WERI-Rb-1 (cell line): ENCODE results near the gene HLA-DPA1.

ENCODE experiments used
- DNase-seq: peaks from one replicate; pipeline ENCODE4 v3.0.0-alpha.2; 2020
- H3K27ac ChIP-seq: fragments of 250-450 bp; sonication (Bioruptor Pico); 2 replicates; pipeline ENCODE4 v1.5.1; 2020; ENCODE audit warnings: mild to moderate bottlenecking, moderate library complexity
- H3K27me3 ChIP-seq: fragments of 250-450 bp; sonication (Bioruptor Pico); 2 replicates; pipeline ENCODE4 v1.5.1; 2021; ENCODE audit warnings: mild to moderate bottlenecking, low read depth, moderate library complexity; ENCODE audit not compliant: insufficient read depth, severe bottlenecking
- H3K36me3 ChIP-seq: fragments of 250-450 bp; sonication (Bioruptor Pico); 2 replicates; pipeline ENCODE4 v1.5.1; 2020; ENCODE audit warnings: mild to moderate bottlenecking, moderate library complexity
- H3K4me3 ChIP-seq: 2 replicates; pipeline ENCODE4 v1.5.1; 2011; ENCODE audit warnings: low read depth, mild to moderate bottlenecking, control low read depth, low read length
- H3K9me3 ChIP-seq: fragments of 250-450 bp; sonication (Bioruptor Pico); 2 replicates; pipeline ENCODE4 v1.5.1; 2021; ENCODE audit warnings: mild to moderate bottlenecking, moderate library complexity; ENCODE audit not compliant: severe bottlenecking
- CTCF ChIP-seq: IDR thresholded peaks from 2 replicates; pipeline ENCODE4 v1.5.1; 2011; ENCODE audit warnings: low read depth, mild to moderate bottlenecking, control low read depth, inconsistent platforms, low read length

Gene HLA-DPA1

GRCh38 chr6:33116841-33117711, 43.6 kb upstream of the HLA-DPA1 start:
- Histone ChIP-seq H3K9me3 (no peaks in the 10 kb centered on the region), H3K4me3 (peak overlapping the region; percentile 29), H3K27me3 (no peaks in the 10 kb centered on the region), H3K27ac (no peak overlapping the region), H3K36me3 (no peaks in the 10 kb centered on the region)
- no peak for TF ChIP-seq CTCF
- DNase-seq = peak; percentile 33

- no peak overlapping the region for H3K27ac ChIP-seq
- no peaks in the 10 kb centered on the region for H3K9me3 ChIP-seq
- peak overlapping the region; percentile 29 for H3K4me3 ChIP-seq
- no peaks in the 10 kb centered on the region for H3K27me3 ChIP-seq
- DNase-seq = peak; percentile 45
- no peaks in the 10 kb centered on the region for H3K36me3 ChIP-seq
- TF ChIP-seq CTCF = no peak
Observed at GRCh38 chr6:33116417-33116816, 43.0 kb upstream of the HLA-DPA1 start.

GRCh38 chr6:33114406-33114805, 41.0 kb upstream of the HLA-DPA1 start:
- TF ChIP-seq CTCF = no peak
- no peaks in the 10 kb centered on the region for H3K36me3 ChIP-seq
- H3K27ac ChIP-seq = no peak overlapping the region
- H3K9me3 ChIP-seq = no peaks in the 10 kb centered on the region
- no peak overlapping the region for H3K4me3 ChIP-seq
- no peak for DNase-seq
- no peaks in the 10 kb centered on the region for H3K27me3 ChIP-seq

GRCh38 chr6:33113755-33114154, 40.3 kb upstream of the HLA-DPA1 start:
- no peak for DNase-seq
- H3K4me3 ChIP-seq = no peak overlapping the region
- no peaks in the 10 kb centered on the region for H3K36me3 ChIP-seq
- H3K27ac ChIP-seq = no peak overlapping the region
- no peaks in the 10 kb centered on the region for H3K9me3 ChIP-seq
- H3K27me3 ChIP-seq = no peaks in the 10 kb centered on the region
- no peak for TF ChIP-seq CTCF

GRCh38 chr6:33112148-33112547, 38.7 kb upstream of the HLA-DPA1 start:
- Histone ChIP-seq H3K27me3 (no peaks in the 10 kb centered on the region), H3K27ac (0 out of 2 replicates have a peak overlapping the region, but pooled peaks have one; percentile 9)
- no peak for TF ChIP-seq CTCF

More at GRCh38 chr6:33112148-33112547, 38.7 kb upstream of the HLA-DPA1 start:
- DNase-seq = peak; percentile 66
- Histone ChIP-seq H3K4me3 (no peak overlapping the region), H3K36me3 (no peaks in the 10 kb centered on the region), H3K9me3 (no peaks in the 10 kb centered on the region)
